ENCODE data around the gene CD86. TPM values are rescaled to one million over a fixed set of nuclear protein-coding genes. Genes with fewer than 3 reads are reported as not detected.
"Not testable (repeated sequence)": the region's sequence is repeated elsewhere in the genome, so short reads cannot be mapped to it uniquely, and the experiment has no call there.

The CD86 gene
- polyA plus RNA-seq, 3 donors, result 0.53 to 3.4 (median 2.4) TPM

GRCh38 chr3:122104515-122105194, 49.5 kb downstream of the CD86 start:
- H3K27ac ChIP-seq (ENCODE audit: low read depth, low read length), result no peak overlapping the region
- 79 to 89% (median 88%) methylated on average over 8 of the region's 8 CpGs for WGBS, 3 donors

- WGBS, 3 donors, result 47 to 72% (median 50%) methylated on average over 2 of the region's 2 CpGs
- no peak overlapping the region for H3K27ac ChIP-seq (ENCODE audit: low read depth, low read length)
Measured at GRCh38 chr3:122105626-122106025, 50.5 kb downstream of the CD86 start.

- 84 to 94% (median 92%) methylated on average over 2 of the region's 2 CpGs for WGBS, 3 donors
- H3K27ac ChIP-seq (ENCODE audit: low read depth, low read length), result no peak overlapping the region
Measured at GRCh38 chr3:122107171-122107570, 52.0 kb downstream of the CD86 start.

GRCh38 chr3:122111974-122112373, 56.8 kb downstream of the CD86 start:
- WGBS, 3 donors, result 34 to 52% (median 35%) methylated on average over 1 of the region's 1 CpG
- H3K27ac ChIP-seq (ENCODE audit: low read depth, low read length), result no peak overlapping the region

- 51 to 71% (median 53%) methylated on average over 1 of the region's 1 CpG for WGBS, 3 donors
- H3K27ac ChIP-seq (ENCODE audit: low read depth, low read length), result no peak overlapping the region
Measured at GRCh38 chr3:122112754-122113153, 57.6 kb downstream of the CD86 start.

- WGBS, 3 donors, result 76 to 100% (median 85%) methylated on average over 1 of the region's 1 CpG
- no peak overlapping the region for H3K27ac ChIP-seq (ENCODE audit: low read depth, low read length)
Measured at GRCh38 chr3:122123850-122124249, 68.7 kb downstream of the CD86 start.

- 68 to 86% (median 83%) methylated on average over 7 of the region's 7 CpGs for WGBS, 3 donors
- H3K27ac ChIP-seq (ENCODE audit: low read depth, low read length), result no peak overlapping the region
Measured at GRCh38 chr3:122132949-122133540, 77.9 kb downstream of the CD86 start.

- WGBS, 3 donors, result 57 to 91% (median 88%) methylated on average over 3 of the region's 3 CpGs
- H3K27ac ChIP-seq (ENCODE audit: low read depth, low read length), result no peak overlapping the region
Measured at GRCh38 chr3:122146466-122146865, 91.3 kb downstream of the CD86 start.

GRCh38 chr3:122148941-122149627, 93.9 kb downstream of the CD86 start:
- 68 to 86% (median 74%) methylated on average over 2 of the region's 2 CpGs for WGBS, 3 donors
- no peak overlapping the region for H3K27ac ChIP-seq (ENCODE audit: low read depth, low read length)

GRCh38 chr3:122151480-122151879, 96.3 kb downstream of the CD86 start:
- H3K27ac ChIP-seq (ENCODE audit: low read depth, low read length), result no peak overlapping the region
- WGBS, 3 donors, result 75 to 81% (median 76%) methylated on average over 2 of the region's 2 CpGs

- not testable (repeated sequence) for H3K27ac ChIP-seq (ENCODE audit: low read depth, low read length)
- 88 to 100% (median 91%) methylated on average over 1 to 18 of the region's 31 CpGs for WGBS, 3 donors
Measured at GRCh38 chr3:122164983-122165382, 109.8 kb downstream of the CD86 start.

- no peak overlapping the region for H3K27ac ChIP-seq (ENCODE audit: low read depth, low read length)
Measured at GRCh38 chr3:122167630-122168029, 112.5 kb downstream of the CD86 start.

GRCh38 chr3:122168044-122168443, 112.9 kb downstream of the CD86 start:
- no peak overlapping the region for H3K27ac ChIP-seq (ENCODE audit: low read depth, low read length)
- 81 to 88% (median 88%) methylated on average over 3 of the region's 3 CpGs for WGBS, 3 donors

GRCh38 chr3:122169911-122170310, 114.7 kb downstream of the CD86 start:
- H3K27ac ChIP-seq (ENCODE audit: low read depth, low read length), result no peak overlapping the region
- 78 to 86% (median 80%) methylated on average over 3 of the region's 3 CpGs for WGBS, 3 donors

Other genes starting within 250 kb of the CD86 start
- gene IQCB1, start 220.3 kb upstream of the CD86 start, polyA plus RNA-seq, result 10 to 100 TPM in 1 of 3 donors, 1 to 10 TPM in 2; 7.9 to 12.7 (median 7.9) TPM
- 1 to 10 TPM; 3.0 to 6.6 (median 5.4) TPM for gene EAF2, start 220.2 kb upstream of the CD86 start, polyA plus RNA-seq
- 1 to 10 TPM in 2 of 3 donors, under 1 TPM in 1; 0.15 to 2.4 (median 1.3) TPM for gene SLC15A2, start 161.0 kb upstream of the CD86 start, polyA plus RNA-seq
- gene ILDR1, start 33.1 kb upstream of the CD86 start, polyA plus RNA-seq, result 1 to 10 TPM in 1 of 3 donors, not detected in 2; 4.9 TPM
- gene CASR, start 128.3 kb downstream of the CD86 start, polyA plus RNA-seq, result 1 to 10 TPM in 1 of 3 donors, under 1 TPM in 1, not detected in 1; under 0.01 to 5.0 TPM

Data from adipose tissue (tissue), 3 donors.